ENCODE measurements around the gene GALNT9.

GRCh38 chr12:132319359-132319950 is 9.9 kb downstream of the GALNT9 start:
- no peak for TF ChIP-seq CSRNP3 (CRISPR knock-in tag; IDR thresholded peaks at IDR 0.05)
- TF ChIP-seq ZNF565 (CRISPR knock-in tag; conservative IDR thresholded peaks at IDR 0.05; ENCODE audit: low read depth): no peak
- TF ChIP-seq ZFP3 (CRISPR knock-in tag; IDR thresholded peaks at IDR 0.05): no peak
- TF ChIP-seq GLIS3 (CRISPR knock-in tag; IDR thresholded peaks at IDR 0.05): no peak
- TF ChIP-seq ARNTL (CRISPR knock-in tag; IDR thresholded peaks at IDR 0.05; ENCODE audit: borderline replicate concordance, low read depth): no peak
- TF ChIP-seq ESRRG (CRISPR knock-in tag; IDR thresholded peaks at IDR 0.05): no peak
- no peak for TF ChIP-seq BACH2 (CRISPR knock-in tag; IDR thresholded peaks at IDR 0.05; ENCODE audit: borderline replicate concordance)
- TF ChIP-seq CREB5 (CRISPR knock-in tag; IDR thresholded peaks at IDR 0.05; ENCODE audit: low read depth): no peak
- TF ChIP-seq PPARA (CRISPR knock-in tag; IDR thresholded peaks at IDR 0.05; ENCODE audit: borderline replicate concordance): no peak
- TF ChIP-seq POU6F1 (CRISPR knock-in tag; IDR thresholded peaks at IDR 0.05; ENCODE audit: borderline replicate concordance, low read depth): no peak
- no peak for TF ChIP-seq ZNF8 (CRISPR knock-in tag; IDR thresholded peaks at IDR 0.05)
- TF ChIP-seq TCF4 (CRISPR knock-in tag; IDR thresholded peaks at IDR 0.05; ENCODE audit: borderline replicate concordance): no peak
